Measurements from ENCODE around the gene ACACA.
"Not testable (repeated sequence)": the region's sequence is repeated elsewhere in the genome, so short reads cannot be mapped to it uniquely, and the experiment has no call there.

The ACACA gene

GRCh38 chr17:37092071-37092470, 314.6 kb downstream of the ACACA start:
- no peak for DNase-seq

GRCh38 chr17:37090941-37091340, 315.7 kb downstream of the ACACA start:
- DNase-seq = no peak

GRCh38 chr17:37089956-37090355, 316.7 kb downstream of the ACACA start:
- no peak for DNase-seq

- DNase-seq = no peak
Measured at GRCh38 chr17:37088913-37089312, 317.7 kb downstream of the ACACA start.

GRCh38 chr17:37088459-37088858, 318.2 kb downstream of the ACACA start:
- no peak for DNase-seq

- no peak for DNase-seq
Measured at GRCh38 chr17:37087683-37088082, 319.0 kb downstream of the ACACA start.

- no peak for DNase-seq
Measured at GRCh38 chr17:37086948-37087347, 319.7 kb downstream of the ACACA start.

- no peak for DNase-seq
Measured at GRCh38 chr17:37086334-37086733, 320.3 kb downstream of the ACACA start.

GRCh38 chr17:37084372-37084771, 322.3 kb downstream of the ACACA start:
- no peak for DNase-seq

- DNase-seq = no peak
Measured at GRCh38 chr17:37083456-37083855, 323.2 kb downstream of the ACACA start.

GRCh38 chr17:37082985-37083384, 323.7 kb downstream of the ACACA start:
- no peak for DNase-seq

GRCh38 chr17:37082311-37082860, 324.2 kb downstream of the ACACA start:
- no peak for DNase-seq

GRCh38 chr17:37081287-37081686, 325.3 kb downstream of the ACACA start:
- no peak for DNase-seq

GRCh38 chr17:37079735-37080134, 326.9 kb downstream of the ACACA start:
- DNase-seq = no peak

GRCh38 chr17:37079065-37079708, 327.4 kb downstream of the ACACA start:
- DNase-seq = no peak

- DNase-seq = not testable (repeated sequence)
Measured at GRCh38 chr17:37073464-37073863, 333.2 kb downstream of the ACACA start.

GRCh38 chr17:37069087-37069486, 337.5 kb downstream of the ACACA start:
- DNase-seq = no peak

- no peak for DNase-seq
Measured at GRCh38 chr17:37068266-37068665, 338.4 kb downstream of the ACACA start.

GRCh38 chr17:37067555-37068111, 339.0 kb downstream of the ACACA start:
- DNase-seq = no peak

GRCh38 chr17:37066322-37067255, 340.0 kb downstream of the ACACA start:
- DNase-seq = no peak

- DNase-seq = no peak
Measured at GRCh38 chr17:37065486-37066321, 340.9 kb downstream of the ACACA start.

GRCh38 chr17:37064956-37065355, 341.7 kb downstream of the ACACA start:
- no peak for DNase-seq

- DNase-seq = no peak
Measured at GRCh38 chr17:37064206-37064605, 342.4 kb downstream of the ACACA start.
